Right ventricle myocardium inferior (tissue), 1 donor: ENCODE data around the gene COL26A1. TPM values are rescaled to one million over a fixed set of nuclear protein-coding genes. Genes with fewer than 3 reads are reported as not detected.
A peak's percentile ranks its signal among the peaks of the same experiment; 100 is the strongest.
"Not testable (repeated sequence)": the region's sequence is repeated elsewhere in the genome, so short reads cannot be mapped to it uniquely, and the experiment has no call there.

Source experiments
- ATAC-seq: fragments of 200-7000 bp; cut with Tn5 transposase; one replicate; pipeline ENCODE4 v1.9.1; 2020; ENCODE audit warnings: mild to moderate bottlenecking, moderate library complexity
- DNase-seq: peaks from one replicate; pipeline ENCODE4 v3.0.0; 2021; ENCODE audit errors: missing footprints
- intact Hi-C: fragments of 100-400 bp; cut with DNase I; formaldehyde crosslinking; loops from one replicate; pipeline ENCODE4 v1.11.0; 2022
- total RNA-seq: library from RNA; stranded (reverse); fragmentation: NEBNext Ultra II Directional; extraction: Animal tissue kit (Norgen Biotek cat#: 25700); gene quantifications from one replicate; pipeline ENCODE4 v1.2.1, GENCODE V29; 2021
- donor health status: DM: no; HTN: yes; CAD: no; lungs with severe emphysema.

The COL26A1 gene
- total RNA-seq, 1 donor from 2014 or later, result not detected

- intact Hi-C loops, result no loop called here
- ATAC-seq, result no peak
- DNase-seq, result no peak
These were observed 233.3 kb downstream of the COL26A1 start for GRCh38 chr7:101595766-101596537.

GRCh38 chr7:101596898-101597297 is 234.2 kb downstream of the COL26A1 start:
- DNase-seq (no peak), ATAC-seq (no peak)
- intact Hi-C loops, result no loop called here

- ATAC-seq (no peak), DNase-seq (no peak)
- intact Hi-C loops, result no loop called here
These were observed 235.3 kb downstream of the COL26A1 start for GRCh38 chr7:101597941-101598340.

GRCh38 chr7:101598422-101598985 is 235.8 kb downstream of the COL26A1 start:
- DNase-seq (no peak), ATAC-seq (no peak)
- intact Hi-C loops, result no loop called here

GRCh38 chr7:101598986-101599771 is 236.5 kb downstream of the COL26A1 start:
- DNase-seq (no peak), ATAC-seq (peak; percentile 28)
- intact Hi-C loops, result no loop called here

GRCh38 chr7:101599787-101600186 is 237.1 kb downstream of the COL26A1 start:
- no peak for ATAC-seq
- DNase-seq, result no peak
- intact Hi-C loops, result loop anchor here (5.0 to 10.0 kb wide), 2 partner anchors 213 to 635 kb away; no protein-coding TSS in a partner anchor

- ATAC-seq, result no peak
- DNase-seq, result no peak
- intact Hi-C loops, result loop anchor here (1.0 to 10.0 kb wide), 3 partner anchors 210 to 670 kb away; no protein-coding TSS in a partner anchor
These were observed 239.4 kb downstream of the COL26A1 start for GRCh38 chr7:101602082-101602481.

- intact Hi-C loops, result loop anchor here (1.0 to 10.0 kb wide), 3 partner anchors 210 to 670 kb away; no protein-coding TSS in a partner anchor
- DNase-seq, result peak; percentile 86
- ATAC-seq, result peak; percentile 78
These were observed 240.0 kb downstream of the COL26A1 start for GRCh38 chr7:101602484-101603241.

GRCh38 chr7:101604331-101604933 is 241.8 kb downstream of the COL26A1 start:
- DNase-seq, result no peak
- ATAC-seq, result no peak
- intact Hi-C loops, result loop anchor here (5.0 to 10.0 kb wide), 2 partner anchors 208 to 630 kb away; no protein-coding TSS in a partner anchor

- not testable (repeated sequence) for ATAC-seq, DNase-seq
- intact Hi-C loops, result loop anchor here (5.0 to 10.0 kb wide), 2 partner anchors 207 to 630 kb away; no protein-coding TSS in a partner anchor
These were observed 242.3 kb downstream of the COL26A1 start for GRCh38 chr7:101604934-101605332.

GRCh38 chr7:101605611-101606497 is 243.2 kb downstream of the COL26A1 start:
- intact Hi-C loops, result loop anchor here (10.0 kb wide), 1 partner anchor 629 kb away; no protein-coding TSS in a partner anchor
- DNase-seq (no peak), ATAC-seq (no peak)

- no peak for DNase-seq
- intact Hi-C loops, result loop anchor here (10.0 kb wide), 1 partner anchor 628 kb away; no protein-coding TSS in a partner anchor
These were observed 243.8 kb downstream of the COL26A1 start for GRCh38 chr7:101606498-101606923.

More at GRCh38 chr7:101606498-101606923, 243.8 kb downstream of the COL26A1 start:
- no peak for ATAC-seq

Other genes with a start within 250 kb of the COL26A1 start
- 1.6 TPM for gene SERPINE1, start 235.8 kb upstream of the COL26A1 start, total RNA-seq
- gene AP1S1, start 208.4 kb upstream of the COL26A1 start, total RNA-seq, result 12.8 TPM
- not detected for gene VGF, start 197.3 kb upstream of the COL26A1 start, total RNA-seq
- not detected for gene NAT16, start 182.6 kb upstream of the COL26A1 start, total RNA-seq
- not detected for gene MOGAT3, start 161.8 kb upstream of the COL26A1 start, total RNA-seq
- gene PLOD3, start 145.3 kb upstream of the COL26A1 start, total RNA-seq, result 41.7 TPM
- 57.5 TPM for gene ZNHIT1, start 144.7 kb upstream of the COL26A1 start, total RNA-seq
- gene CLDN15, start 125.1 kb upstream of the COL26A1 start, total RNA-seq, result 2.5 TPM
- 331 TPM for gene FIS1, start 117.8 kb upstream of the COL26A1 start, total RNA-seq
- gene IFT22, start 41.1 kb upstream of the COL26A1 start, total RNA-seq, result 26.5 TPM